CD4-positive, alpha-beta T cell (primary cell): ENCODE results near the gene CD82. TPM values are rescaled to one million over a fixed set of nuclear protein-coding genes. Genes with fewer than 3 reads are reported as not detected.

ENCODE experiments used
- ATAC-seq: fragments of 200-7000 bp; cut with Tn5 transposase; one replicate; pipeline ENCODE4 v1.10.0; 2022; ENCODE audit warnings: mild to moderate bottlenecking; ENCODE audit not compliant: poor library complexity
- CTCF ChIA-PET: fragments of 350-600 bp; sonication (Branson Sonifier 250); formaldehyde crosslinking; loops from one replicate; lab custom pipeline; 2021; ENCODE audit warnings: antibody characterized with exemption, inconsistent platforms; lab: Charles Lee
- POLR2A ChIA-PET: fragments of 350-600 bp; sonication (Branson Sonifier 250); formaldehyde crosslinking; loops from one replicate; lab custom pipeline; 2021; ENCODE audit warnings: antibody characterized with exemption, inconsistent platforms; lab: Charles Lee
- DNase-seq, 14 experiments: peaks; one replicate each; pipeline ENCODE4 v3.0.0-alpha.2; 2013 to 2020; ENCODE audit warnings: mixed read lengths in 2 of 14
- H3K27ac ChIP-seq, 2 donors: one replicate each; pipeline versions ENCODE4 v1.5.1 to v1.7.0; 2013; ENCODE audit warnings: low read length in 2 of 2, low read depth in 1 of 2, mild to moderate bottlenecking in 1 of 2
- H3K27me3 ChIP-seq, 2 experiments: 1 replicate in 1 of 2; 2 replicates in 1 of 2; pipeline versions ENCODE4 v1.6.1 to v1.7.0; 2013; ENCODE audit warnings: low read length in 2 of 2, control low read depth in 1 of 2, mild to moderate bottlenecking in 1 of 2, moderate library complexity in 1 of 2; ENCODE audit not compliant: insufficient read depth in 2 of 2, control insufficient read depth in 1 of 2
- H3K36me3 ChIP-seq: one replicate; pipeline ENCODE4 v1.6.1; 2013; ENCODE audit warnings: low read length, control low read depth; ENCODE audit not compliant: insufficient read depth
- H3K4me1 ChIP-seq: one replicate; pipeline ENCODE4 v1.6.1; 2013; ENCODE audit warnings: low read length, control low read depth; ENCODE audit not compliant: insufficient read depth
- H3K4me3 ChIP-seq: one replicate; pipeline ENCODE4 v1.5.1; 2013; ENCODE audit warnings: mild to moderate bottlenecking, low read length, moderate library complexity
- H3K9me3 ChIP-seq, 2 experiments: 1 replicate in 1 of 2; 2 replicates in 1 of 2; pipeline versions ENCODE4 v1.6.1 to v1.7.0; 2013; ENCODE audit warnings: low read length in 2 of 2, mild to moderate bottlenecking in 2 of 2, control low read depth in 1 of 2, moderate library complexity in 1 of 2; ENCODE audit not compliant: control insufficient read depth in 1 of 2, insufficient read depth in 1 of 2
- H3K27ac Mint-ChIP-seq: one replicate; pipeline ENCODE4 v1.8.0; 2020; ENCODE audit warnings: mixed read lengths
- H3K27me3 Mint-ChIP-seq: one replicate; pipeline ENCODE4 v1.8.0; 2021; ENCODE audit warnings: mixed read lengths
- H3K36me3 Mint-ChIP-seq: one replicate; pipeline ENCODE4 v1.8.0; 2021; ENCODE audit warnings: low read depth, mixed read lengths
- H3K4me1 Mint-ChIP-seq: one replicate; pipeline ENCODE4 v1.8.0; 2021; ENCODE audit warnings: low read depth, mixed read lengths
- H3K4me3 Mint-ChIP-seq: one replicate; pipeline ENCODE4 v1.8.0; 2020; ENCODE audit warnings: mild to moderate bottlenecking, mixed read lengths
- H3K9me3 Mint-ChIP-seq: one replicate; pipeline ENCODE4 v1.8.0; 2020; ENCODE audit warnings: mixed read lengths
- intact Hi-C, 2 experiments: fragments of 100-400 bp; cut with DNase I in 1 of 2; cut with micrococcal nuclease in 1 of 2; formaldehyde crosslinking; loops; one replicate each; pipeline versions ENCODE4 v1.15.1 to v1.9.0; 2023 to 2025; cut with DNase I, micrococcal nuclease
- total RNA-seq, 174 experiments: library from RNA in 2 of 174; stranded (reverse) in 2 of 174; gene quantifications; one replicate each; pipeline ENCODE4 v1.2.3 and lab custom pipeline; 2021 to 2026
- TF ChIP-seq, protein P1 (sequence below): fragments of 200-600 bp; IDR thresholded peaks from one replicate; pipeline ENCODE4 v1.8.0; 2022; ENCODE audit warnings: antibody characterized with exemption, mild to moderate bottlenecking

Gene CD82
- total RNA-seq, 2 experiments from 2014 or later = 33.8 to 37.3 TPM

DNA sequence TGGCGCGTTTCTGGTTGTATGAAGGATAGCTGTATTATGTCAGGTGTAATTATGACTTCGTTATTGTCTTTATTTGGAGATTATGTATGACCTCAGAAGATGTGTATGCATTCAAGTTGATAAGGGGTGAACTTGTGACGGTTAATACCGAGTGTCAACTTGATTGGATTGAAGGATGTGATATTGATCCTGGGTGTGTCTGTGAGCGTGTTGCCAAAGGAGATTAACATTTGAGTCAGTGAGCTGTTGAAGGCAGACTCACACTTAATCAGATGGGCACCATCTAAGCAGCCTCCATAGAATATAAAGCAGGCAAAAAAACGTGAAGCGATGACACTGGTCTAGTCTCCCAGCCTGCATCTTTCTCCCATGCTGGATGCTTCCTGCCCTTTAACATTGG lies 15.3 kb upstream of the CD82 start:
- no peaks in the 10 kb centered on the region for H3K36me3 Mint-ChIP-seq
- CTCF ChIA-PET = no interaction called here
- ATAC-seq = no peak
- no peaks in the 10 kb centered on the region for H3K9me3 ChIP-seq
- no peaks in the 10 kb centered on the region for H3K4me1 ChIP-seq
- no peak overlapping the region for H3K27ac Mint-ChIP-seq
- TF ChIP-seq, protein P1, sequence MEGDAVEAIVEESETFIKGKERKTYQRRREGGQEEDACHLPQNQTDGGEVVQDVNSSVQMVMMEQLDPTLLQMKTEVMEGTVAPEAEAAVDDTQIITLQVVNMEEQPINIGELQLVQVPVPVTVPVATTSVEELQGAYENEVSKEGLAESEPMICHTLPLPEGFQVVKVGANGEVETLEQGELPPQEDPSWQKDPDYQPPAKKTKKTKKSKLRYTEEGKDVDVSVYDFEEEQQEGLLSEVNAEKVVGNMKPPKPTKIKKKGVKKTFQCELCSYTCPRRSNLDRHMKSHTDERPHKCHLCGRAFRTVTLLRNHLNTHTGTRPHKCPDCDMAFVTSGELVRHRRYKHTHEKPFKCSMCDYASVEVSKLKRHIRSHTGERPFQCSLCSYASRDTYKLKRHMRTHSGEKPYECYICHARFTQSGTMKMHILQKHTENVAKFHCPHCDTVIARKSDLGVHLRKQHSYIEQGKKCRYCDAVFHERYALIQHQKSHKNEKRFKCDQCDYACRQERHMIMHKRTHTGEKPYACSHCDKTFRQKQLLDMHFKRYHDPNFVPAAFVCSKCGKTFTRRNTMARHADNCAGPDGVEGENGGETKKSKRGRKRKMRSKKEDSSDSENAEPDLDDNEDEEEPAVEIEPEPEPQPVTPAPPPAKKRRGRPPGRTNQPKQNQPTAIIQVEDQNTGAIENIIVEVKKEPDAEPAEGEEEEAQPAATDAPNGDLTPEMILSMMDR = no peak
- no peaks in the 10 kb centered on the region for H3K4me1 Mint-ChIP-seq
- no peaks in the 10 kb centered on the region for H3K27me3 ChIP-seq
- intact Hi-C loops = no loop called here
- H3K4me3 ChIP-seq = no peak overlapping the region
- H3K27me3 Mint-ChIP-seq = no peaks in the 10 kb centered on the region
- no peak overlapping the region for H3K4me3 Mint-ChIP-seq
- H3K27ac ChIP-seq = no peak overlapping the region
- H3K36me3 ChIP-seq = no peaks in the 10 kb centered on the region
- POLR2A ChIA-PET = no interaction called here
- DNase-seq = no peak
- H3K9me3 Mint-ChIP-seq = no peaks in the 10 kb centered on the region

DNA sequence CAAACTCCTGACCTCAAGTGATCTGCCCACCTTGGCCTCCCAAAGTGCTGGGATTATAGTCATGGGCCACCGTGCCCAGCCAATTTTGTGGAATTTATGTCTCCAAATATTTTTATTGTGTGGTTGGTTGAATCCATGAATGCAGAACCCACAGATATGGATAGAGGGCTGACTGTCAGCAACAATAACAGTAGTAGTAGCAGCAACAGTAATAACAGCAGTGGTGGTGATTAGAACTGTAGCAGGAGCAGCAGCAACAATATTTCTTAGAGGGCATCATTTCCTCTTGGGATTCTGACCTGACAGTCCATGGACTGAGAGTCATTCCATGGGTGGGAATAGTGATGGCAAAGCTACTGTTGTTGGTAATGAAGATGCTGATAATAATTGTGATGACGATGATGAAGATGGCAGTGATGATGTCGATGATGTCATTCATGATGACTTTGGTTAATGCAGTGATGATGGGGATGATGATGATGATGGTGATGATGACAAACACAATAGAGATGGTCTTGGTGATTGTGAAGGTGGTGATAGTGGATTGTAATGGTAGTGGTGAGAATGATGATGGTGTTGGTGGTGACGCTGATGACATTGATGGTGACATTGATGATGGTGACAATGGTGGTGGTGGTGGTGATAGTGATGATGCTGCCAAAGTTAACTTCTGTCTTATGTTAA lies 13.9 kb upstream of the CD82 start:
- H3K9me3 Mint-ChIP-seq = no peaks in the 10 kb centered on the region
- DNase-seq (no peak), ATAC-seq (no peak)
- no peak overlapping the region for H3K4me3 Mint-ChIP-seq
- Histone ChIP-seq H3K27ac (no peak overlapping the region), H3K4me1 (peaks cover under 1% of the 10 kb centered on the region), H3K4me3 (no peak overlapping the region), H3K27me3 (no peaks in the 10 kb centered on the region), H3K9me3 (no peaks in the 10 kb centered on the region), H3K36me3 (no peaks in the 10 kb centered on the region)
- ChIA-PET CTCF (interaction anchor here (1.5 kb wide), 1 partner anchor 65 kb away, joined by 5 read pairs; no protein-coding TSS in a partner anchor), POLR2A (interaction anchor here (0.6 kb wide), 1 partner anchor 311 kb away, joined by 3 read pairs; no protein-coding TSS in a partner anchor)
- H3K27ac Mint-ChIP-seq = no peak overlapping the region
- H3K27me3 Mint-ChIP-seq = no peaks in the 10 kb centered on the region
- H3K36me3 Mint-ChIP-seq = no peaks in the 10 kb centered on the region
- peaks cover under 1% of the 10 kb centered on the region for H3K4me1 Mint-ChIP-seq
- TF ChIP-seq, protein P1 = no peak
- intact Hi-C loops = no loop called here

DNA sequence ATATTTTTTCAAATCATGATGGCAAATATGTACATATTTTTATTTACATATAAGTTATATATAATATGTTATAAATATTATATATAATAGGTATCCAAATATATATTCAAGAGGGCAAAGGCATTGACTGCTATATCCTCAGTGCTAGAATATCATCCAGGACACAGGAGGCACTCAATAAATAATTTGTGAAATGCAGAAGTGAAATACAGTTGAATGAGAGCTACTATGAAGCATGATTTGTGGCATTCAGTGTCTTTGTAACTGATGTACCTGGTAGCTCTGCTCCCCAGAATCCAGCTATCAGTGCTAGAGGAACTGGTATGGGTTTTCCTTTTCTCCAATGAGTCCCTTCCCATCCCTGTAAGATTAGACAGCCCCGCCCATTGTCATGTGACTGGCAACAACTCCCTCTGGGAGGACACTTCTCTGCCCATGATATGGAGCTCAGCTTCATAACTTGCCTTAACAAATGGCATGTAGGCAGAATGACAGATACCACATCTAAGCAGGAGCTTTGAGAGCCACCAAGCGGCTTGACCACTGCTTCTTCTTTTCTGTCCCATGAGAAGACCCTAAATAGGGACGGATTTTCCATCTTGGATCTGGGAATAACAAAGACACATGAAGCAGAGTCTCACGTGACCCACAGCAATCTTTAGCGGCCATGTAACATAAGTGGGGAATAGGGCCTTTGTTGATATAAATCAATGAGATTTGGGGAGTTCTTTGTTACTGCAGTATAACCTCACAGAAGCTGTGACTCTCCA lies 10.2 kb upstream of the CD82 start:
- no peak overlapping the region for H3K27ac Mint-ChIP-seq
- Histone ChIP-seq H3K27me3 (no peaks in the 10 kb centered on the region), H3K4me3 (no peak overlapping the region), H3K9me3 (no peaks in the 10 kb centered on the region), H3K36me3 (no peaks in the 10 kb centered on the region), H3K4me1 (peaks cover 20% of the 10 kb centered on the region), H3K27ac (no peak overlapping the region)
- no peak overlapping the region for H3K4me3 Mint-ChIP-seq
- no peak for DNase-seq
- no peaks in the 10 kb centered on the region for H3K36me3 Mint-ChIP-seq
- TF ChIP-seq, protein P1 = no peak
- H3K4me1 Mint-ChIP-seq = peaks cover 22% of the 10 kb centered on the region
- ChIA-PET CTCF (interaction anchor here (0.7 to 13.1 kb wide), 4 partner anchors 62 to 356 kb away, joined by 3 to 168 read pairs (median 3); no protein-coding TSS in a partner anchor), POLR2A (interaction anchor here (1.2 kb wide), 1 partner anchor 62 kb away, joined by 4 read pairs; no protein-coding TSS in a partner anchor)
- no peaks in the 10 kb centered on the region for H3K9me3 Mint-ChIP-seq
- H3K27me3 Mint-ChIP-seq = no peaks in the 10 kb centered on the region
- no peak for ATAC-seq
- intact Hi-C loops = loop anchor here in 1 of 2 experiments (5.0 kb wide), 2 partner anchors 172 to 337 kb away; partner anchors contain the start of gene TSPAN18
